NT2/D1 (cell line): ENCODE results near the gene ACTR5.
"Not testable (repeated sequence)": the region's sequence is repeated elsewhere in the genome, so short reads cannot be mapped to it uniquely, and the experiment has no call there.

Experiments used
- DNase-seq: peaks from one replicate; pipeline ENCODE4 v3.0.0-alpha.2; 2011; ENCODE audit warnings: low read depth, low spot score
- H3K27me3 ChIP-seq: 2 replicates; pipeline ENCODE4 v1.6.0; 2011; ENCODE audit warnings: mild to moderate bottlenecking; ENCODE audit not compliant: insufficient read length, insufficient read depth
- H3K36me3 ChIP-seq: 2 replicates; pipeline ENCODE4 v1.6.1; 2011; ENCODE audit warnings: mild to moderate bottlenecking, low read length, mixed read lengths; ENCODE audit not compliant: insufficient read depth, insufficient read length
- H3K4me1 ChIP-seq: 2 replicates; pipeline ENCODE4 v1.5.1; 2011; ENCODE audit not compliant: insufficient read depth, insufficient read length
- H3K4me3 ChIP-seq: 2 replicates; pipeline ENCODE4 v1.5.1; 2011; ENCODE audit warnings: low read depth; ENCODE audit not compliant: insufficient read length
- H3K9ac ChIP-seq: 2 replicates; pipeline ENCODE4 v1.6.0; 2011; ENCODE audit warnings: low read depth; ENCODE audit not compliant: insufficient read length
- H3K9me3 ChIP-seq: 2 replicates; pipeline ENCODE4 v1.5.1; 2011; ENCODE audit warnings: mild to moderate bottlenecking, low read length; ENCODE audit not compliant: insufficient read depth
- SUZ12 ChIP-seq: IDR thresholded peaks from 2 replicates; pipeline ENCODE4 v1.6.1; 2011; ENCODE audit not compliant: insufficient read length, insufficient read depth; ENCODE audit errors: extremely low read depth
- YY1 ChIP-seq: IDR thresholded peaks from 2 replicates; pipeline ENCODE4 v1.6.1; 2011; ENCODE audit not compliant: insufficient read length, insufficient read depth
- ZNF274 ChIP-seq: IDR thresholded peaks from 2 replicates; pipeline ENCODE4 v1.6.1; 2011; ENCODE audit warnings: mild to moderate bottlenecking, low read depth, low read length

ACTR5 gene

GRCh38 chr20:38782275-38782674 is 34.0 kb downstream of the ACTR5 start:
- no peak for DNase-seq
- Histone ChIP-seq H3K9ac (no peak overlapping the region), H3K27me3 (no peaks in the 10 kb centered on the region), H3K4me1 (no peaks in the 10 kb centered on the region), H3K36me3 (no peaks in the 10 kb centered on the region), H3K9me3 (0 out of 2 replicates have a peak, but pooled peaks cover under 1% of the 10 kb centered on the region), H3K4me3 (no peak overlapping the region)
- TF ChIP-seq SUZ12 (no peak), ZNF274 (no peak)

GRCh38 chr20:38787870-38788269 is 39.6 kb downstream of the ACTR5 start:
- DNase-seq = no peak
- no peak for TF ChIP-seq SUZ12
- no peak for TF ChIP-seq ZNF274
- TF ChIP-seq YY1 = no peak
- H3K36me3 ChIP-seq = no peaks in the 10 kb centered on the region
- H3K9me3 ChIP-seq = peaks cover 10% of the 10 kb centered on the region; the same call in 1 of the 2 replicates
- H3K4me1 ChIP-seq = no peaks in the 10 kb centered on the region
- H3K27me3 ChIP-seq = no peaks in the 10 kb centered on the region
- no peak overlapping the region for H3K9ac ChIP-seq
- H3K4me3 ChIP-seq = no peak overlapping the region

- Histone ChIP-seq H3K9me3 (peaks cover 10% of the 10 kb centered on the region; the same call in 1 of the 2 replicates), H3K9ac (no peak overlapping the region), H3K27me3 (no peaks in the 10 kb centered on the region), H3K4me1 (no peaks in the 10 kb centered on the region), H3K36me3 (no peaks in the 10 kb centered on the region), H3K4me3 (no peak overlapping the region)
- DNase-seq = no peak
- TF ChIP-seq ZNF274 = no peak
- no peak for TF ChIP-seq YY1
- no peak for TF ChIP-seq SUZ12
These were observed 41.4 kb downstream of the ACTR5 start for GRCh38 chr20:38789503-38790199.

GRCh38 chr20:38790200-38791053 is 42.2 kb downstream of the ACTR5 start:
- H3K9ac ChIP-seq = no peak overlapping the region
- no peak for DNase-seq
- H3K4me3 ChIP-seq = no peak overlapping the region
- no peaks in the 10 kb centered on the region for H3K27me3 ChIP-seq
- H3K9me3 ChIP-seq = peaks cover 10% of the 10 kb centered on the region; the same call in 1 of the 2 replicates
- TF ChIP-seq YY1 (no peak), SUZ12 (no peak), ZNF274 (no peak)
- no peaks in the 10 kb centered on the region for H3K36me3 ChIP-seq
- no peaks in the 10 kb centered on the region for H3K4me1 ChIP-seq

GRCh38 chr20:38791291-38791690 is 43.0 kb downstream of the ACTR5 start:
- no peaks in the 10 kb centered on the region for H3K36me3 ChIP-seq
- H3K9ac ChIP-seq = no peak overlapping the region
- DNase-seq = no peak
- H3K9me3 ChIP-seq = peaks cover 10% of the 10 kb centered on the region; the same call in 1 of the 2 replicates
- H3K27me3 ChIP-seq = no peaks in the 10 kb centered on the region
- no peak overlapping the region for H3K4me3 ChIP-seq
- no peaks in the 10 kb centered on the region for H3K4me1 ChIP-seq
- TF ChIP-seq ZNF274 (no peak), YY1 (no peak), SUZ12 (no peak)

GRCh38 chr20:38791940-38792339 is 43.7 kb downstream of the ACTR5 start:
- Histone ChIP-seq H3K4me1 (no peaks in the 10 kb centered on the region), H3K4me3 (no peak overlapping the region), H3K36me3 (no peaks in the 10 kb centered on the region), H3K9ac (no peak overlapping the region), H3K27me3 (no peaks in the 10 kb centered on the region), H3K9me3 (peaks cover 10% of the 10 kb centered on the region; the same call in 1 of the 2 replicates)
- DNase-seq = no peak
- TF ChIP-seq ZNF274 (no peak), YY1 (no peak), SUZ12 (no peak)

GRCh38 chr20:38794057-38794456 is 45.8 kb downstream of the ACTR5 start:
- not testable (repeated sequence) for H3K9ac ChIP-seq, H3K9me3 ChIP-seq, H3K4me1 ChIP-seq, H3K27me3 ChIP-seq, H3K36me3 ChIP-seq, DNase-seq, H3K4me3 ChIP-seq

- no peaks in the 10 kb centered on the region for H3K27me3 ChIP-seq
- peaks cover under 1% of the 10 kb centered on the region for H3K4me1 ChIP-seq
- no peaks in the 10 kb centered on the region for H3K36me3 ChIP-seq
- H3K9ac ChIP-seq = no peak overlapping the region
- no peak for DNase-seq
- 0 out of 2 replicates have a peak, but pooled peaks cover 7% of the 10 kb centered on the region for H3K9me3 ChIP-seq
- TF ChIP-seq ZNF274 (no peak), YY1 (no peak), SUZ12 (no peak)
- no peak overlapping the region for H3K4me3 ChIP-seq
These were observed 50.0 kb downstream of the ACTR5 start for GRCh38 chr20:38798266-38798665.
